ENCODE data around the gene GALNTL6.

- TF ChIP-seq FOXK2 (IDR thresholded peaks at IDR 0.05) (no peak), SP1 (IDR thresholded peaks at IDR 0.05) (no peak), BHLHE40 (IDR thresholded peaks at IDR 0.05; ENCODE audit: borderline replicate concordance) (no peak), FOXM1 (IDR thresholded peaks at IDR 0.05; ENCODE audit: borderline replicate concordance) (no peak), ZNF384 (IDR thresholded peaks at IDR 0.05) (no peak)
Measured at GRCh38 chr4:173014836-173015235, 1201.6 kb downstream of the GALNTL6 start.
